Suppressor macrophage treated with lipopolysaccharide for 4 hours (primary cell): ENCODE measurements around the gene BNIP2.

Source experiments
- DNase-seq: peaks from one replicate; pipeline ENCODE4 v3.0.0-alpha.2; 2020

BNIP2 gene

DNA sequence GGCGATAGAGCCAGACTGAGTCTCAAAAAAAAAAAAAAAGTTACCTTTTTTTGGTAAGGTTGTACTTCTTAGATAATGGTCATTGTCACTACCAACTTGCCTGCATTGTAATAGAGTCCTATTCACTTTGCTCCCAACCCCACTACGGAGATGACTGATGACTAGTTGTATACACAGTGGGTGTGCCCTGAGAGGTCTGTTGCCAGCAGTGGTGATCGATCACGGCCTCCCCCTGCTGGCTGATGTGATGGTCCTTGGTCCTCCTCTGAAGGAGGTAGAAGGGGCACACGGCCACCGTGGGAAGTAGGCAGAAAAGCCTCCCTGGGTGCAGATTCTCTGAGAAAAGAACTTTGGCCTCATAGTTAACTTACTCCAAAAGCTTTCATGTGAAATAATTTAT, 66.8 kb downstream of the BNIP2 start:
- DNase-seq: peak; percentile 59

DNA sequence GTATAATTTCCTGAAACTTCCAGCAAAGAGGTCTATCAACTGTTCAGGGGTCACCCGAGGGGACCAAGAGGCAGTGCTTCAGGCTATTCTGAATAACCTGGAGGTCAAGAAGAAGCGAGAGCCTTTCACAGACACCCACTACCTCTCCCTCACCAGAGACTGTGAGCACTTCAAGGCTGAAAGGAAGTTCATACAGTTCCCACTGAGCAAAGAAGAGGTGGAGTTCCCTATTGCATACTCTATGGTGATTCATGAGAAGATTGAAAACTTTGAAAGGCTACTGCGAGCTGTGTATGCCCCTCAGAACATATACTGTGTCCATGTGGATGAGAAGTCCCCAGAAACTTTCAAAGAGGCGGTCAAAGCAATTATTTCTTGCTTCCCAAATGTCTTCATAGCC, 70.7 kb downstream of the BNIP2 start:
- peak; percentile 5 for DNase-seq

- no peak for DNase-seq
These were observed 72.7 kb downstream of the BNIP2 start for GRCh38 chr15:59616379-59616778.

DNA sequence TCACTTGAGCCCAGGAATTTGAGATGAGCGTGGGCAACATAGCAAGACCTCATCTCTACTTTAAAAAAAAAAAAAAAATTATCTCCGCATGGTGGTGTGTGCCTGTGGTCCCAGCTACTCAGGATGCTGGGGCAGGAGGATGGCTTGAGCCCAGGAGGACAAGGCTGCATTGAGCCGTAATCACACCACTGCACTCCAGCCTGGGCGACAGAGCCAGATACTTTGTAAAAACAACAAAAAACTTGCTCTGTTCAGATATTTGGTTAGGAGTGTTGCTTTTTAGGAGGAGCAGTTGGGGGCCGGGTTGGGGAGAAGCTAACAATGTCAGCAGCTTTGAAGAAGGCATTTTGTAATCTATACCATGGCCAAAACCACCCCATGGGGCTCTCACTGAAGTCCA, 73.5 kb downstream of the BNIP2 start:
- no peak for DNase-seq

- no peak for DNase-seq
These were observed 75.0 kb downstream of the BNIP2 start for GRCh38 chr15:59614153-59614552.

GRCh38 chr15:59611276-59612260, 77.6 kb downstream of the BNIP2 start, which contains the start of gene GCNT3:
Gene GCNT3 (plus strand): TSS chr15:59611783. CDS start chr15:59618239, 6,456 bp downstream.
- DNase-seq: no peak

GRCh38 chr15:59609730-59610712, 79.1 kb downstream of the BNIP2 start:
- DNase-seq: no peak
